Central memory CD4-positive, alpha-beta T cell (primary cell): ENCODE data around the gene KBTBD2.
"Not testable (repeated sequence)": the region's sequence is repeated elsewhere in the genome, so short reads cannot be mapped to it uniquely, and the experiment has no call there.

Experiments
- DNase-seq: peaks from one replicate; pipeline ENCODE4 v3.0.0; 2022
- total RNA-seq, 3 experiments: gene quantifications; one replicate each; lab custom pipeline; 2026; lab: John Stamatoyannopoulos, UW

KBTBD2 gene
- total RNA-seq: 42.8 to 142 (median 111) reads per million in 3 experiments

- DNase-seq: peak; percentile 77
Measured at GRCh38 chr7:32891043-32891799, at the start of gene KBTBD2. TSS of gene KBTBD2 (minus strand) at chr7:32891760. CDS start at chr7:32879604, 12,156 bp downstream.

GRCh38 chr7:32941181-32941580 is 49.6 kb upstream of the KBTBD2 start:
- DNase-seq: no peak

- no peak for DNase-seq
Measured at GRCh38 chr7:32937344-32938174, 46.0 kb upstream of the KBTBD2 start.

- no peak for DNase-seq
Measured at GRCh38 chr7:32936689-32937088, 45.1 kb upstream of the KBTBD2 start.

DNA sequence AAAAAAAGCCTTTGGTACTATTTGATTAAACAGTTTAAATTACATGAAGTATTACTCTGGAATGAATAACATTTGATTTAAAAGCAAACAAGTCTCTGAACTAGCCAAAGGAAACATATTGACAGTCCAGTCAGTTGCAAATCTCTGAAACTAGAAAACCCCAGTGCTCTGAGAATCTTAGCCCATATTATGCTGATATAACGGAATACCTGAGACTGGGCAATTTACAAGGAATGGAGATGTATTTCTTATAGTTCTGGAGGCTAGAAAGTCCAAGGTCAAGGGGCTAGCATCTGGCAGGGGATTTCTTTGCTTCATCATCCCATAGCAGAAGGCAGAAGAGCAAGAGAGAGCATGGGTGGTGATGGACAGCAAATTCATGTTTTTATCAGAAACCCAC is 44.0 kb upstream of the KBTBD2 start:
- DNase-seq: no peak

- DNase-seq: no peak
Measured at GRCh38 chr7:32930378-32930777, 38.8 kb upstream of the KBTBD2 start.

GRCh38 chr7:32929430-32930143 is 38.0 kb upstream of the KBTBD2 start:
- no peak for DNase-seq

DNA sequence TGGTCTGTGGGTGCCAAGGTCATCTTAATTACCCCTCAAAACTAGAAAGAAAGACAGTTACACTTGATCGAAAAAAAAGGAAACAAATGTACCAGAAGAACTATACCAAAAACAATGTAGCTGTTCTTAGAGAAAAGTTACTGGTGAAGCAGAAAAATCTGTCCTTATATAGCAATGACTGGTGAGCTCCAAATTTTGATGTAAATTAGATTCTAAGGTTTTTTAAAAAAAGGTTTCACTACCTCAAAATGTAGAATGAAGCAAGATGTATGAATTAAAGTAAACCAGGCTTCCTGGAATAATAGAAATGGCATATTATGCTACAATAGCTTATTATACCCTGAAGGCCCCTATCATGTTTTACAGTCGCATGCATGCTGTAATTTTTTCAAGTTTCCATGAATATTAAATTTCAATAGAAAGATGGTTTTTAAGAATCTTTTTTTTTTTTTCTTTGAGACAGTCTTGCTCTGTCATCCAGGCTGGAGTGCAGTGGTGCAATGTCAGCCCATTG is 37.3 kb upstream of the KBTBD2 start:
- no peak for DNase-seq

DNA sequence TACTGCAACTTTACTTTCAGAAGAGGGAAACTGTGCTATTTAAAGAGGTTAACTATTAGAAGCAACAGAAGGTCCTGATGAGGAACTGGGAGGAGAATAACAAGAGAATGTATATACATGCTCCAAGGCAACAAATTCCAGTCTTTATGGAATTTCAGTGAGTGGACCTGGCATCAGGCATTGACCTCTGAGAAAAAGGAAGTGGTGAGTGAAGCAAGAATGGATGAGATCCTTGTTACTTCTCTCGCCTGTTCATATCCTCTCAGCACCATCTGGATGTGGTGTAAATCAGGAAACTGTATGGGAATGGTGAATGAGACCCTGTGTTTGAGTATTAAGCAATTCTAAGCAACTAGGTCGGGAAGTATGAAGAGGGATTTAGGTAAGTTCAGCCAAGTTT is 30.3 kb upstream of the KBTBD2 start:
- no peak for DNase-seq

- DNase-seq: not testable (repeated sequence)
Measured at GRCh38 chr7:32916994-32917393, 25.4 kb upstream of the KBTBD2 start.

DNA sequence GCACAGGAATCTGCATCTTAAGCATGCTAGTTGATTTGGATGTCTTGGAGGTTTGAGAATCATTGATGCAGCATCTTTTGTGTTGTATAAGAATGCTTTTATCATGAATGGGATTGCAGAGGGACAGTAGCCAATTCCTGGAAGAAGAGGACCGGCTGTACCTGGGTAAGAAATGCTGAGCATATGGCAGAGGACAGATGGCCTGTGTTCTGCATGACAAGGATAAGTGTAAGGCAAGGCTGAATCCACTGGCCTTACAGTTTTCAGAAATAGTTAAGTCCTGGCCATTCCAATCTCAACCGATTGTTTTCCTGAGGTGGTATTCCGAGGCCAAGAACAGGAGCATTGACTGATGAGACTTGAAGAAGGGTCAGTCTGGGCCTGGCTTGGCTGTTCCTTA is 24.4 kb upstream of the KBTBD2 start:
- DNase-seq: no peak

DNA sequence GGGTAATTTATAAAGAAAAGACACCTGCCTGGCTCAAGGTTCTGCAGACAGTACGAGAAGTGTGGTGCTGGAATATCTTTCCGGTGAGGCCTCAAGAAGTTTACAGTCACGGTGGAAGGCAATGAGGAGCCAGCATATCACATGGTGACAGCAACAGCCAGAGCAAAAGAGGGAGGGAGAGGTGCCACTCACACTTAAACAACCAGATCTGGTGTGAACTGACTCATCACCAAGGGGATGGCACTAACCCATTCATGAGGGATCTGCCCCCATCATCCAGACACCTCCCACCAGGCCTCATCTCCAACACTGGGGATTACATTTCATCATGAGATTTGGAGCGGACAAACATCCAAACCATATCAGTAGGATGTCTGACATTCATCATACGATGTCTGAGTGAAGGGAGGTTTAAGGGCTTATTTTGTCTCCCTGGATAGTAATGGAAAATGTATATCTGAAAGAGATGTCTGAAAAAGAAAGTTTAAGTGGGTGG is 23.5 kb upstream of the KBTBD2 start:
- no peak for DNase-seq

- DNase-seq: no peak
Measured at GRCh38 chr7:32914184-32914583, 22.6 kb upstream of the KBTBD2 start.

DNA sequence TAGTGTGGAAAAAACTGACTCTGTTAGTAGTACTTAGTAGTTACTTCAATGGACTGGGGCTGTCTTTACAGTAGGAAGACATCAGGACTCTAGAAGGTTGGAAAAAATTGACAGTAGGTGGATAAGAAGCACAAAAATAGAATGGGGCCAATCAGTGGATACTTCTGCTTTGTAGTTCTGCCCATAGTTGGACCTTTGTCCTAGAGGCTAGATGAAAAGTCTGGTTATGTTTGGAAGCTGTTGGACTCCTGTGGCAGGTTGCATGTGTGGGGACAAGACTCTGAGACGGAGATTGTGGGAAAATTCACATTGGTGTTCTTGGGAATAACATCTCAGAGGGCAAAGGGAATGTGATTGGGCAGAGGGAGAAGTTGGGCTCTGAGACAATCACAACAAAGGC is 18.6 kb upstream of the KBTBD2 start:
- no peak for DNase-seq

DNA sequence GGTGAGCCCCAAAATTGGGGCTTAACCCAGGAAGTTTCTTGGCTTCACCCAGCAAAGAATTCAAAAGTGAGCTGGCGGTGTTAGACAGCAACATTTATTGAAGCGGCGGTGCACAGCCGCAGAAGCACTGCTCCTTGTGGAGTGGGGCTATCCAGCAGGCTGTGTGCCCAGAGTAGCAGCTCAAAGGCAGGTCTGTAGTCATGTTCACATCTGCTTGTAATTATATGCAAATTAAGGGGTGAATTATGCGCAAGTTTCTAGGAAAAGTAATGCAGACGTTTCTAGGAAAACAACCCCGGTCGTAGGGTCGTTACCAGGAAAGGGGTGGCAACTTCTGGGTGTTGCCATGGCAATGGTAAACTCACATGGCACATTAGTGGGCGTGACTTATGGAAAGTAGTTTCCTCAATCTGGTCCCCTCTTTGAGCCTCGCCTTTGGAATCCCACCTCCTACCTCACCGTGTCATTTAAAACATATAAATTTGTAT is 13.7 kb upstream of the KBTBD2 start:
- DNase-seq: peak; percentile 88

DNA sequence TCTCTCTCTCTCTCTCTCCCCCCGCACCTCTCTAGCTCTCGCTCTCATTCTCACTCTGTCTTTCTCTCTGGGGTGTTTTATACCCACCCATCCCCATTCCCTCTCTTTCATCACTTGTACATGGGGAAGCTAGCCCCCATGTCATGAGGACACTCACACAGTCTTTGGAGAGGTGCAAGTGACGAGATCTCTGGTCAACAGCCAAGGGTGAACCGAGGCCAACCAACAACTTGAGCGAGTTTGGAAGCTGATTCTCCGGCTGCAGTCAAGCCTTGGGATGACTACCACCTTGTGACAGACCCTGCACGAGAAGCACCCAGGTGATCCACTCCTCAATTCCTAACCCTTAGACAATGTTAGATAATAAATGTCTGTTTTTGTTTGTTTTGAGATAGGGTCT is 10.1 kb upstream of the KBTBD2 start:
- no peak for DNase-seq

DNA sequence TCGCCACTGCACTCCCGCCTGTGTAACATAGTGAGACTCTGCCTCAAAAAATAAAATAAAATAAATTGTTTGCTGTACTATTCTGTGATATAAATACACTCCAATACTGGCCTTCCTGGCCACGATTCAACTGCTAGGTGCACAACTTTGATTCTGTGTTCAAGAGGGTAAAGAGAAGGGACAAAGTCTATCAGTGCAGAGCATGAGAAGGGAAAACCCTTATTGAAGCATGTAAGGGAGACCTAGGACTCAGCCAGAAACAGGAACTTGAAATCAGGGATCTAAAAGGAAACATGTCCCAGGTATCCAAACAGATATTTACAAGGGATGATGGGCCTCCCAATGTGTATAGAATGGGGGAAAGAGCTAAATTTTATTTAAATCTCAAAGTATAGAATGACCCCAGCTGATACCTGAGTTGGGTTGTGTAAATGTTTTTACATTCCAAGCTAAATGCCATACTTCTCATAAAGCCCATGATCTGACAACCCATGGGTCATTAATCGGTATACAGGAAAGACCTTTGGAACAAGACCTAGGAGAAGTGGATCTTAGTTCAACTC is 9.0 kb upstream of the KBTBD2 start:
- DNase-seq: no peak

DNA sequence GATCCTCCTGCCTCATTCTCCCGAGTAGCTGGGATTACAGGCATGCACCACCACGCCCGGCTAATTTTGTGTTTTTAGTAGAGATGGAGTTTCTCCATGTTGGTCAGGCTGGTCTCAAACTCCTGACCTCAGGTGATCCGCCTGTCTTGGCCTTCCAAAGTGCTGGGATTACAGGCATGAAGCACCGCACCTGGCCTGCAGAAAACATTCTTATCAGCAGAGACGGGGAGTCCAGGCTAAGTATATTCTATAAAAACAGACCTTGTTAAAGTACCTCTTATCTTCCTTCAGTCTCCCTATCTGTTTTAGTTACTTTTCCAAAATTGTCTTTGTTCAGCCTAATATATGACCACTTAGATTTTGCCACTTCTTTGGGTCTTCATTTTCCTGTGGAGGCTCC is 5.8 kb upstream of the KBTBD2 start:
- DNase-seq: not testable (repeated sequence)

DNA sequence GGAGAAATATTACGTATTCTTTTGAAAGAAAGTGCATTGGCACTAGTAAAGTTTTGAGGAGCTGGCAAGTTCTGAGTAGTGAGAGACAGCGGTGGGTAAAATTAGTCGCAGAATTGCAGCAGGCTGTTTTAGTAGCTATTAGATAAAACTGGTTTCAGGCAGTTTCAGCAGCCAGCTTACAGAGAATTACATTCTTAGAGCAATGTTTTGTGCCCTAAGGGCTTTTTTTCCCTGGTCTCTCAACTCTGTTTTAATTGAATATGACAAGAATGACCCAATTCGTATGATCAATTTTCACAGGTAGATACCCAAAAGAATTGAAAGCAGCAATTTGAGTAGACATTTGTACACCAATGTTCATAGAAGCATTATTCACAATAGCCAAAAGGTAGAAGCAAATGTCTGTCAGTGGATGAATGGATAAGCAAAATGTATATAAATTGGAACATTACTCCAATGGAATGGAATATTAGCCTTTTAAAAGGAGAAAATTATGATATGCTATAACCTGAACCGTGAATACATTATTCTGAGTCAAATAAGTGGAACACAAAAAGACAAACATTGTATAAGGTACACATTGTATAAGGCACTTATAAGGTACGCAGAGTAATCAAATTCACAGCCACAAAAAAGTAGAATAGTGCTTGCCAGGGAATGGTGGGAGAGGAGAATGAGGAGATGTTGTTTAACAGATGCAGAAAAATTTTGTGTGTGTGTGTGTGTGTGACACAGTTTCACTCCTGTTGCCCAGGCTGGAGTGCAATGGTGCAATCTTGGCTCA is 5.2 kb upstream of the KBTBD2 start:
- DNase-seq: no peak

DNA sequence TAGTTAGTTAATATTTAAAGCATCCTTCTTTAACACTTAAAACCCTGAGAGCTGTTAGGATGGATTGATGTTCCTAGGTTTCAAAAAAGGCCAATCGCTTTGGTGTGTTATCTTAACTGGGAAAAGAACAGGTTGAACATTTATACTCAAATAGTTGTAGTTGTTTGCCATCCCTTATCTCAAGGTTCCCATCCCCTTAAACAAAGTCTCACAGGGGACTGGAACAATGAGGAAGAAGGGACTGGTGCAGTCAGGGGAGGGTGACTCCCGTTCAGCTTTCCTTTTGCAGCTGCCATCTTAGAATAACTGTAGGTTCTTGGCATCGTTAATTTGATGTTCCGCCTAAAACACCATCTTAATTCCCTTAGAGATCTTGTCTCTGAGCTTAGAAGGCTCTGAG is 2.6 kb upstream of the KBTBD2 start:
- no peak for DNase-seq

DNA sequence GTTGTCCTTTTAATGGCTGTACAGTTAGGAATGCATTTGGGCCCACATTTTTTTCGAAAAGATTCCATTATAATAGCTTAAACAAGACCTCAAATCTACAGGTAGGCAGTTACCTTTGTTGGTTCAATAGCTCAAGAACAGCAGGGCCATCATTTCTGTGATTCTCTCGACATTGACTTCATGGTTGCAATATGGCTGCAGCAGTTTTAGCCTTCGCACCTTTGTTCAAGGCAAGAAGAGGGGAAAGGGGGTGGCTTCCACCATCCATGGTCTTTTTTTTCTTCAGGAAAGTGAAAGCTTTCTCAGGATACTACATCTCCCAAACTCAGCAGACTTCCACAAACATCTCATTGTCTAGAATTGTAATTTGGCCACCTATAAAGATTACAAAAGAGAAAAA is 2.2 kb upstream of the KBTBD2 start:
- DNase-seq: no peak

GRCh38 chr7:32893207-32893524 is 1.6 kb upstream of the KBTBD2 start:
- DNase-seq: peak; percentile 38
